ENCODE measurements around the gene ZFP64.

ZFP64 gene

DNA sequence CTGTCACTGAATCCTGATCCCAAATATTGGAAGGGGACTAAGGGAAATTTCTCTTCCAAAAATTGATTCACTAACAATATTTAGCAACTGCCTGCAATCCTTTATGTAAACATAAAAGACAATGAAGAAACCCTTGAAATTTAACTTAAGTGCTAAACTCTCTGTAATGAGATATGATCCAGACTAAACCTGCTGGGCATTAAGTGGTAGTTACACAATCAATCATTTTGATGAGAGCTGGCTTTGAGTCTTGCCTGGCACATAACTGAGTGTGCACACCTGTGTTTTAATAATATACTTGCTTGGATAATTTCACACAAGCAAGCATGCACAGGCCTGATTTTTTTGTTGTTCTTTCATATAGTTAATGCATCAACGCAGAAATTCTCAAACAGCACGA, 9.8 kb upstream of the ZFP64 start:
- no peak for DNase-seq

DNA sequence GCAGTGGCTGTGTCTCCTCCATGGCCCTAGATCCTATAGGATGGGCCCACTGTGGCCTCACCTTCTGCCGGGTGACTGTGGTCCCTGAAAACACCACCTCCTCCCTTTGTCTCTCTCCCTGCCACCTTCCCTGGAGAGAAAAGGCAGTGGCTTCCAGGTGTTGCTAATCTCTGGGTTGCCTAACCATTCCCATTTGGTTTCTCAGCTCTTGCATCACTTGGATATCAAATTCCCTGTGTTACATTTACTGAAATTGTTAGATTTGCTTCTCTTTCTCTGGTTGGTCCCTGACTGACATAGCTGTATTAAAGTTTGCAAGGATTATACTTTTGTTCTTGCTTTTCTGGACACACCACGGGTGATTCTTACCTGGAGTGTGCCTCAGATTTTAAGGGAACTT, 9.3 kb upstream of the ZFP64 start:
- DNase-seq = no peak

DNA sequence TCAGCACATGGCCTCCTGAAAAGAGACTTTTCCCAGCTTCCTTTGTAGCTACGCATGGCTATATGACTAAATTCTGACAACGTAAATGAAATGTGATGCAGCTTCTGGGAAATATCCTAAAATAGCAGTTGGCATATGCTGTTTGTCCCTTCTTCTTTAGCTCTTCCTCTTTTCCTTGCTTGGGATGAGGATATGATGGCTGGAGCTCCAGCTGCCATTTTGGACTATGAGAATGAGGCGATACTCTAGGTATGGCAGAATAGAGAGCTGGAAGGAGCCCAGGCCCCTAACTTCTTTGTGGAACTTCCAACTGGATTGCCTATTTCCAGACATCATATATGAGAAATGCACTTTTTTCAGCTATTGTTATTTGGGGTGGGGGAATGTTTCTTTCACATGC, 5.3 kb upstream of the ZFP64 start:
- DNase-seq = no peak

DNA sequence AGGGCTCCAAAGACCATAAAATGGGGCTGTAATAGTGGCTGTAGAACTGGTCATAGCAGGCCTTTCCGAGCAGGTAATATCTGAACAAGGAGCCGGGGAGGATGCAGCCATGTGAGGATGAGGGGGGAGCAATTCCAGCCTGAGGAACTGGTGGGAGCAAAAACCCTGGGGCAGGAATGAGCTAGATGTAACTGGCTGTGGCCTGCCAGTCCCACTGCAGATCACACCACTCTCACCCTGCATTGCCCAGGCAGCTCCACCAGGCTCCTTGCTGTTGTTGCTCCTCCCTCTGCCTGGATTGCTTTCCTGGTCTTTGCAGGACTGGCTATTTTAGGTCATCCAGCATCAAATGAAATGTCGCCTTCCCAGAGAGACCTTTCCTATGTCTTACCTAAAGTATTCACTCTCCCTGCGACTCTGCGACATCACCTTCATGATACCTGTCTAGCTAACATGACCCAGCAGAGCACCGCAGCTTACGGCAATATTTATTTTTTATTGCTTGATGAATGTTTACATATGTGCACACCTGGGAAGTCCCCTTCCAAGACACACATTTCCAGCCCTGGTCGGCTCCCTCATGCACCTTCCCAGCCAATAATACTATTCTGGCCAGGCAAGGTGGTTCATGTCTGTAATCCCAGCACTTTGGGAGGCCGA, 2.4 kb upstream of the ZFP64 start:
- DNase-seq = no peak

- no peak for DNase-seq
Observed at GRCh38 chr20:52193133-52193532, 1.6 kb upstream of the ZFP64 start.

DNA sequence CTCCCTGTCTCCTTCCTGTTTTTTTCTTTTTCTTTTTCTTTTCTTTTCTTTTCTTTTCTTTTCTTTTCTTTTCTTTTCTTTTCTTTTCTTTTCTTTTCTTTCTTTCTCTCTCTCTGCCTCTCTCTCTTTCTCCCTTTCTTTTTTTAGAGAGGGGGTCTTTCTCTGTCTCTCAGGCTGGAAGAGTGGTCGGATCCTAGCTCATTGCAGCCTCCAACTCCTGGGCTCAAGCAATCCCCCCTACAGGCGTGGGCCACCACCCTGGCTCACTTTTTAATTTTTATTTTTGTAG, 1.1 kb upstream of the ZFP64 start:
- peak; percentile 19 for DNase-seq

DNA sequence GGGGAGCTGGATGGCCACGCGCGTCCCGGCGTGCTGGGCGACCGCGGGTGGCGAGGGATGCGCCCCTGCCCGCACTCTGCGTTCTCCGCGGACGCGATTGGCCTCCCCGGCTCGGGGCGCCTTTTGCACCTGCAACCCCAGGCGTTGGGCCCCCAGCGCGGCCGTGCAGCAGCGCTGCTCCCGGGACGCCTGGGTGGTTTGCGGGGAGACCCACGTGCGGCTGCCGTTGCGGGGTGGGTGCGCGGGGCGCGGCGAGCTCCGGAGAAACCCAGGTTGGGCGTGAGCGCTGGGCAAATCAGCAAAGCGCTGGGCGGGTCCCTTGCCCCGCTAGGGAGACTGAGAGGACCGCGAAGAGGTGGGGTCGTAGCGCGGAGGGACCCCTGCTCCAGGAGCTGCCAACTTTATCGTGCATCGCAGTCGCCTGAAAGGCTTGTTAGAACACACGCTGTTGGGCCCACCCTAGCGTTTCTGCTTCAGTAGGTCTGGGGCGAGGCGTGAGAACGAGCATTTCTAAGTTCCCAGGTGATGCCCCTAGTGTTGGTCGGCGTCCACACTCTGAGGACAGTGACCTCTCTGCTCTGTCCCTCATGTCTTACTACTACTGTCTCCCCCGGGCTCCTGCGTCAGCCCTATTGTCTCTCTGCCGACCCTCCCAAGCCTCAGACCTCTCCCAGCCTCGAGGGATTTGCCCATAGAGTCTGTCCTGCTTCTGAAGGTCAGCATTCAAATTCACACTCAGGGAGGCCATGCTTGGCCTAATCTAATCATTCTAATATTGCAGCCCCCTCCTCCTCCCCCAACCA, 538 bp upstream of the ZFP64 start:
- DNase-seq = peak; percentile 87

GRCh38 chr20:52190437-52191131, 995 bp downstream of the ZFP64 start:
- DNase-seq = peak; percentile 11

DNA sequence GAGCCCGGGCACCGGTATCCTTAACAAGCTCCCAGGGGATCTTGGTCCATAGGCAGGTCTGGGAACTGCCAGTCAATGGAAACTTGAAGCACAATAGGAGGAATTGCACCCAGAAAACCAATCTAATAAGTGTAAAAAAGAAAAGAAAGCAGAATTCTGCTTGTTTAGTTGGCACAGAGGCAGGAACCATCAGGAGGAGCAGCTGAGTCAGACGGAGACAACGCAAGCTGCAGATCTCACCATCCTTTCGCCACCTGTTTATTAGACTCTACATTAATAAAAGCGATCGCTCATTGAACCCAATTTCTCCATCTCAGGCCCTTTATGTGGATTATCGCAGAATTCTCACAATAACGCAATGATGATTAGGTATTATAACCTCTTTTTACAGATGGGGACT, 9.8 kb downstream of the ZFP64 start:
- no peak for DNase-seq

DNA sequence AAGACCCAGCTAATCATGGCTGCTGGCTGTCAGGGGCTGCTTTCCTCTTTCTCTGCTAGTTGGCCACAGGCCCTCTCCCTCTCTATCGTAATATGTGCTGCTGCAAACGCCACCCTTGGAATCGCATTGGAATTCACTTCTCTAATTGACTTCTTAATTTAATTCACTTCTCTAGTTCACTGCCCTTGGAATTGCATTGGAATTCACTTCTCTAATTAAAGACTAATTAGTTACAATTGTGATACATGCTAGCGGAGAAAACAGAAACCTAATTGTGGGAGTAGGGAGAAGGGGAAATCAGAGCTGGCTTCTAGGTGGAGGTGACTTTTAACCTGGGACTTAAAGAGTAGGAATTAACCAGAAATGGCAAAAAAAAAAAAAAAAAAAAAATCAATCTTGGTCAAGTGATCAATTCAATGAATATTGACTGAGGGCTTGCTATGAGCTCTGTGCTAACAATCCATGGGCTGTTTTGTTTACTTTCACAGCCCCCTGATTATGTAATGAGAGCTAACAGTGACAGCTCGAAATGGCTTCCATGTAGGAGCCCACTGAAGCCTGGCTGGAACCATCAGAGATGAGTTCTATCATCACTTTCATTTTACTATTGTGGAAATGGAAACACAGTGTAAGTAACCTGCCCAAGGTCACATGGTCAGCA, 11.3 kb downstream of the ZFP64 start:
- peak; percentile 7 for DNase-seq

- no peak for DNase-seq
Observed at GRCh38 chr20:52179331-52180179, 12.0 kb downstream of the ZFP64 start.

DNA sequence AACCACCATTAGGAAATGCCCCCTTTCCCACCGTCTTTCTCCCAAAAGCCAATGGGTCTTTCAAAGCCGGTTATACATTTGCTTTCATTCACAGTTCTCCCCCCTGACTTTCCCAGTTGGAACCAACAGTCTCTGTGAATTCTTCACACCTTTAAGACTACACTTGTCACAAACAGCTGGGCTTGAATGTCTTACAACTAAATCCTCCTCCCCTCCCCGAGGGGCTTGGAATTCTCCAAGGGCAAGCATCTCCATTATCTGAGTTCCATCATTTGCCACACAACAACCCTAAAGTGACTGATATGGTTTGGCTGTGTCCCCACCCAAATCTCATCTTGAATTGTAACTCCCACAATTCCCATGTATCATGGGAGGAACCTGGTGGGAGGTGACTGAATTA, 12.9 kb downstream of the ZFP64 start:
- DNase-seq = no peak

- DNase-seq = no peak
Observed at GRCh38 chr20:52175840-52176239, 15.7 kb downstream of the ZFP64 start.

GRCh38 chr20:52172392-52173047, 19.1 kb downstream of the ZFP64 start:
- DNase-seq = no peak

DNA sequence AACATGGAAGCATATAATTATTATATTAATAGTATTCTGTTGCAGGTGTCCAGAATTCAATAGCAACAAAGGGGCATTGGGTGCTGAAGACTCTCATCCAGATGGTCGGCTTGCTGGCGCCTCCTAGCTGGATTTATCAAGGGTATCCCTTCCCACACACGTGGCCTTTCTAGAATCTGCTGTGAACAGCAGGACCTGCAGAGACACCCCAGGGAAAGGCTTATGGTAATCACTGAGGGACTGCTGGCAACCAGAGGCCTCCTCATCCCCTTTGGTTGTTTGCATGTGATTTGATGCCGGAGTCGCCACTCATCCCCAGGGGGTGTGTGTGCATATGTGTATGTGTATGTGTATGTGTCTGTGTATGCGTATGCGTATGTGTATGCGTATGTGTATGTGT, 20.6 kb downstream of the ZFP64 start:
- no peak for DNase-seq

GRCh38 chr20:52168116-52168515, 23.5 kb downstream of the ZFP64 start:
- DNase-seq = no peak

DNA sequence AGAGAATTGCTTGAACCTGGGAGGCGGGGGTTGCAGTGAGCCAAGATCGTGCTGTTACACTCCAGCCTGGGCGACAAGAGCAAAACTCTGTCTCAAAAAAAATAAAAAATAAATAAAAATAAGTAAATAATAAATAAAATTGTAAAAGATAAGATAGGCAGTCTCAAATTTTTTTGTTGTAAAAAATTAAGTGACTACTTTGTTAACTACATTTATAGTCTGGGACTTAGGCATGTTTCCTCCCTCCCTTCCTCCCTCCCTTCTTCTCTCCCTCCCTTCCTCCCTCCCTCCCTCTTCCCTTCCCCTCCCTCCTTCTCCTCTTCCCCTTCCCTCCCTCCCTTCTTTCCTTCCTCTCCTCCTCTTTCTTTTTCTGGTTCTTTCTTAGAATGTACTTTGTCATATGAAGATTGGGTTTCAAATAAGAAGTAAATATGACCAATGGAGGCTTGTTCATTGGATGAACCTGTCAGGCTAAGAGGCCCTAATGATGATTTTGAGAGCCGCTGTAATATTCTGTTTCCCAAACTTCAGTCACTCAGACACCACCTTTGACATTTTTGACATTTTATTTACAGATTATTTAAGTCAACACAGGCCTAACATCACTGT, 24.2 kb downstream of the ZFP64 start:
- DNase-seq = no peak

DNA sequence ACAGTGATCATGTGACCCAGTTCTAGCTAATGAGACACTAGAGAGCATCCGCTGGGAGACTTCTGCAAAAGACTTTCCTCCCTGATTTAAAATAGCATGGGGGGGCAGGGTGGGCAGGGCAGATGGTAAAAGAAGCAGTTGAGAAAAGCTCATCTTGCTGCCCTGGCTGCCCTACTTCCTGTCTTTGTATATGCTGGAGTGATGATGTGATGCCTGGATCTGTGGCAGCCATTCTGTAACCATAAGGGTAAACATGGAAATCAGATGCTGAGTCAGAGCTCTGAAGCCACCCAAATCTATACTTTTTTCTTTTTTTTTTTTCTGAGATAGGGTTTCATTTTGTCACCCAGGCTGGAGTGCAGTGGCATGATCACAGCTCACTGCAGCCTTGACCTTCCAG, 25.4 kb downstream of the ZFP64 start:
- DNase-seq = no peak

DNA sequence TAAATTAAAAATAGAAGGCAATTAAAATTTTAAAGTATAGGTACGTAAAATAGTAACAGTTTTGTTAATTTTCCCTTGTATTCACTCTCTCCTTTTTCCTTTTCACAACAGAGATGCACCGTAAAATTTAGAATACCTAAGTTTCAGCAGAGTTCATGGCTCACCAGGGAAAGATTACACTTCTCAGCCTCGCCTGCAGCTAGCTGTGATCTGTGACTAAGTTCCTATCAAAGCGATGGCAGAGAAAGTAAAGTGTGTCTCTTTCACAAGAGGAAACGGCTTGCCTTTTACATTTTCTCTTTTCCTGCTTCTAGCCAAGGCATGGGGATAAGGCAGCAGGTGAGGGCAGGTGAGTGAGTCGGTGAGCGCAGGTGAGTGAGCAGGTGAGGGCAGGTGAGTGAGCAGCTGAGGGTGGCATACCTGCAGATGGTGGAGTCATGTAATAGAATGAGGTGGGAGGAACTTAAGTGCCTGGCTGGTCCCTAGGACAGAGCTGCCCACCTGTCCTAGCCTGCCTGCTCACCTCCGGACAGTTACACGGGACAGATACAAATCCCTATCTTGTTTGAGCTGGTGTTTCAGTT, 30.9 kb downstream of the ZFP64 start:
- DNase-seq = no peak

GRCh38 chr20:52160049-52160570, 31.5 kb downstream of the ZFP64 start:
- DNase-seq = no peak

GRCh38 chr20:52154575-52154974, 37.0 kb downstream of the ZFP64 start:
- DNase-seq = no peak
